Iris pigment epithelial cell (primary cell): ENCODE measurements around the gene LRRTM1.
A peak's percentile ranks its signal among the peaks of the same experiment; 100 is the strongest.

Experiments used
- DNase-seq: peaks from one replicate; pipeline ENCODE4 v3.0.0-alpha.2; 2011; ENCODE audit warnings: low read depth

LRRTM1 gene

GRCh38 chr2:80302314-80303005, 2.1 kb downstream of the LRRTM1 start:
- DNase-seq = no peak

- no peak for DNase-seq
Observed at GRCh38 chr2:80302001-80302313, 2.6 kb downstream of the LRRTM1 start.

GRCh38 chr2:80300954-80301353, 3.6 kb downstream of the LRRTM1 start:
- DNase-seq = no peak

- no peak for DNase-seq
Observed at GRCh38 chr2:80300346-80300745, 4.2 kb downstream of the LRRTM1 start.

GRCh38 chr2:80299661-80300060, 4.9 kb downstream of the LRRTM1 start:
- DNase-seq = no peak

GRCh38 chr2:80298954-80299353, 5.6 kb downstream of the LRRTM1 start:
- DNase-seq = no peak

GRCh38 chr2:80293039-80293438, 11.5 kb downstream of the LRRTM1 start:
- no peak for DNase-seq

- no peak for DNase-seq
Observed at GRCh38 chr2:80292474-80292873, 12.1 kb downstream of the LRRTM1 start.

GRCh38 chr2:80291656-80292055, 12.9 kb downstream of the LRRTM1 start:
- no peak for DNase-seq

- DNase-seq = no peak
Observed at GRCh38 chr2:80288576-80288975, 16.0 kb downstream of the LRRTM1 start.

- no peak for DNase-seq
Observed at GRCh38 chr2:80281049-80281448, 23.5 kb downstream of the LRRTM1 start.

- no peak for DNase-seq
Observed at GRCh38 chr2:80280598-80280997, 24.0 kb downstream of the LRRTM1 start.

- DNase-seq = no peak
Observed at GRCh38 chr2:80269806-80270205, 34.7 kb downstream of the LRRTM1 start.

- DNase-seq = no peak
Observed at GRCh38 chr2:80266231-80266630, 38.3 kb downstream of the LRRTM1 start.

- DNase-seq = no peak
Observed at GRCh38 chr2:80259292-80259691, 45.3 kb downstream of the LRRTM1 start.

- no peak for DNase-seq
Observed at GRCh38 chr2:80258793-80259192, 45.8 kb downstream of the LRRTM1 start.

- no peak for DNase-seq
Observed at GRCh38 chr2:80258341-80258740, 46.2 kb downstream of the LRRTM1 start.

- no peak for DNase-seq
Observed at GRCh38 chr2:80257450-80257849, 47.1 kb downstream of the LRRTM1 start.

- no peak for DNase-seq
Observed at GRCh38 chr2:80256782-80257167, 47.8 kb downstream of the LRRTM1 start.

GRCh38 chr2:80255918-80256781, 48.4 kb downstream of the LRRTM1 start:
- peak; percentile 14 for DNase-seq

GRCh38 chr2:80252294-80252986, 52.1 kb downstream of the LRRTM1 start:
- DNase-seq = no peak
